Thoracic aorta (tissue), 2 donors: ENCODE data around the gene THOC1. TPM values are rescaled to one million over a fixed set of nuclear protein-coding genes. Genes with fewer than 3 reads are reported as not detected.
"Not testable (repeated sequence)": the region's sequence is repeated elsewhere in the genome, so short reads cannot be mapped to it uniquely, and the experiment has no call there.

ENCODE experiments used
- ATAC-seq: fragments of 150-250 bp; one replicate; pipeline ENCODE4 v1.8.0; 2017; ENCODE audit warnings: low read depth; ENCODE audit not compliant: insufficient number of reproducible peaks, low FRiP score
- DNase-seq: peaks from one replicate; pipeline ENCODE4 v3.0.0-alpha.2; 2020; ENCODE audit warnings: low spot score
- H3K27ac ChIP-seq, 2 donors: fragments of 200-600 bp; sonication (generic); 1 replicate in 1 of 2; 2 replicates in 1 of 2; pipeline ENCODE4 v1.5.1; 2016; ENCODE audit warnings: mild to moderate bottlenecking in 2 of 2, moderate library complexity in 2 of 2
- H3K27me3 ChIP-seq: fragments of 200-600 bp; sonication (generic); replicated peaks from 2 replicates; pipeline ENCODE4 v1.6.0; 2016; ENCODE audit warnings: mild to moderate bottlenecking; ENCODE audit not compliant: insufficient read depth
- H3K36me3 ChIP-seq: fragments of 200-600 bp; sonication (generic); one replicate; pipeline ENCODE4 v1.5.1; 2016
- H3K4me1 ChIP-seq, 2 donors: fragments of 200-600 bp; sonication (generic); 1 replicate in 1 of 2; 2 replicates in 1 of 2; pipeline versions ENCODE4 v1.5.1 to v1.6.0; 2016; ENCODE audit warnings: low read depth in 2 of 2, mild to moderate bottlenecking in 1 of 2; ENCODE audit not compliant: control insufficient read depth in 1 of 2
- H3K4me3 ChIP-seq: fragments of 200-600 bp; sonication (generic); 2 replicates; pipeline ENCODE4 v1.5.1; 2016; ENCODE audit warnings: mild to moderate bottlenecking
- H3K9me3 ChIP-seq: fragments of 200-600 bp; sonication (generic); 2 replicates; pipeline ENCODE4 v1.5.1; 2016
- CTCF ChIP-seq: fragments of 200-600 bp; sonication (generic); IDR thresholded peaks from one replicate; pipeline ENCODE4 v1.5.1; 2019; ENCODE audit warnings: antibody characterized with exemption
- total RNA-seq, 2 donors: library from RNA; depleted of rRNA; stranded (reverse); fragments of >200 nt; gene quantifications; one replicate each; pipeline versions ENCODE4 v1.1.0 to v1.2.3, GENCODE V29; 2016

The THOC1 gene
- total RNA-seq, 2 donors from 2014 or later = 57.4 to 126 TPM

DNA sequence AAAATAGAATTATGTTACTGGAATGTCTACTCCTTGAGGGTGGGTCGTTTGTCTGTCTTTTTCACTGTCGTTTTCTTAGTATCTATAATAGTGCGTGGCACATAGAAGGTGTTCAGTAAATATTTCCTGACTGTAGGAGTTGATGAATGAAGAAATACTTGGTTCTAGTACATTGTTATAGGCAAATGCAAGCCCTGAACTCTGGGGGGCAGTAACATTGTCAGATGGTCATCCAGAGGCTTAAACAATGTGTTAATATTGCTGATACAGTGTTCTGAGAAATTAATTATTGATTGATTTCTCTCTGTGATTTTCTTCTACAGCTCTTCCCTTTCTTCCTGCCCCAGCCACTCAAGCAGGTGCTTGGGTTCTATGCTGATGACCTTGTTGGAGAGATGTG is 24.4 kb upstream of the THOC1 start:
- Histone ChIP-seq H3K4me1 (peaks cover 0 to 15% of the 10 kb centered on the region in 2 donors), H3K36me3 (no peaks in the 10 kb centered on the region), H3K27me3 (no peaks in the 10 kb centered on the region), H3K4me3 (no peak overlapping the region), H3K9me3 (no peaks in the 10 kb centered on the region), H3K27ac (no peak overlapping the region)
- DNase-seq = no peak
- no peak for ATAC-seq
- TF ChIP-seq CTCF = no peak

GRCh38 chr18:289970-290369 is 22.1 kb upstream of the THOC1 start:
- H3K4me1 ChIP-seq, ATAC-seq, H3K36me3 ChIP-seq: not testable (repeated sequence)

DNA sequence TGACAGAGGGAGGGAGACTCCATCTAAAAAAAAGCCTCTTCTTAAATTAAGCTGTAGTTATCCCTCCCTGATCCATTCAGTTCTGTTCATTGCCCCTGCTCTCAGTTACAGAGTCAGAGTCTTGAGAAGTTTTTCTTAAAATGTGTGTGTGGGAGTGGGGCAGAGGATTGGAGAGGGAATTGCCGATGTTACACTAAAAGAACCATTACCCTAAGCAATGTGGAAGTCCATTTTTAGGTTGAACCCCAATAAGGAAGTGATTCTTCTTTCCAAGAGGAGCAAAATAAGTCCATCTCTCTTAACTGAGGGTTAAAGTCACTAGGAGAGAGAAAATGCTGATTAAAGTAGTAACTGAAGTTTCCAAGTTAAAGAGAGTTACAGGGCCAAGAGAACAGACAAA is 21.2 kb upstream of the THOC1 start:
- H3K27me3 ChIP-seq = no peaks in the 10 kb centered on the region
- ATAC-seq (no peak), DNase-seq (no peak)
- no peaks in the 10 kb centered on the region for H3K36me3 ChIP-seq
- H3K27ac ChIP-seq = no peak overlapping the region
- H3K9me3 ChIP-seq = no peaks in the 10 kb centered on the region
- H3K4me1 ChIP-seq = no peaks in the 10 kb centered on the region
- no peak for TF ChIP-seq CTCF
- no peak overlapping the region for H3K4me3 ChIP-seq

More at GRCh38 chr18:289970-290369, 22.1 kb upstream of the THOC1 start:
- H3K27me3 ChIP-seq, H3K9me3 ChIP-seq, H3K27ac ChIP-seq, DNase-seq, H3K4me3 ChIP-seq: not testable (repeated sequence)

DNA sequence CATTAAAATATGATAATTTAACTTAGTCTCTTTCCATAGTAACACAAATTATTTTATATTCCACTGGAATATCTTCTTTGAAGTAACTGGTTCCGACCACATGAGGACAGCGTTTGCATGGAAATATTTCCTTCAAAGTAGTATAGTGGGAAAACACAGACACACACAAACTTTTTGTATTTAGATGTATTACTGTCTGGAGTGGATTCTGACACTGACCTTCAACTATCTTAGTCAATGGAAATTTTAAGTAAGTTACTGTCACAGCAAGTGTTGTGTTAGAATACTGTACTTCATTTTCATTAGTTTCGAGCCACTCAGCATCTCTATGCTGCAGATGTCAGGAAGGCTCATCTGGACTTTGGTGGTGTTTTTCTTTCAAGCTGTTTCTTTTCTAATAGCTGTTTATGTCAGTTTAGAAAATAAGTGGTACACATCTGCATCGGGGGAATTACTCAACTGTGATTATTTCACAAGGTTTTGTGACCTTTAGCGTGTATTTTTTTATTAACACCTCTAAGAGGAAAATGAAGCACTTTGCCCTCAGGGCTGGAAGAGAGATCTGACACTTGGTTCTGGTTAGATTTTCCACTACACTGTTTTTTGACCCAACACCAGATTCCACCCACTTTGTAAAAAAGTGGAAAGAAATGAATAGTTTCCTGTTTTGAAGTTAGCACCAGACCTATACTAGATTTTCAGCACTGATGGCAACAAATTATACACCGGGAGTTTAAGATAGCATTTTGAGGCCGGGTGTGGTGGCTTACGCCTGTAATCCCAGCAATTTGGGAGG is 18.9 kb upstream of the THOC1 start:
- no peaks in the 10 kb centered on the region for H3K36me3 ChIP-seq
- peak; percentile 44 for TF ChIP-seq CTCF
- no peaks in the 10 kb centered on the region for H3K27me3 ChIP-seq
- H3K27ac ChIP-seq = no peak overlapping the region
- ATAC-seq (no peak), DNase-seq (no peak)
- H3K9me3 ChIP-seq = no peaks in the 10 kb centered on the region
- no peaks in the 10 kb centered on the region for H3K4me1 ChIP-seq
- H3K4me3 ChIP-seq = no peak overlapping the region

DNA sequence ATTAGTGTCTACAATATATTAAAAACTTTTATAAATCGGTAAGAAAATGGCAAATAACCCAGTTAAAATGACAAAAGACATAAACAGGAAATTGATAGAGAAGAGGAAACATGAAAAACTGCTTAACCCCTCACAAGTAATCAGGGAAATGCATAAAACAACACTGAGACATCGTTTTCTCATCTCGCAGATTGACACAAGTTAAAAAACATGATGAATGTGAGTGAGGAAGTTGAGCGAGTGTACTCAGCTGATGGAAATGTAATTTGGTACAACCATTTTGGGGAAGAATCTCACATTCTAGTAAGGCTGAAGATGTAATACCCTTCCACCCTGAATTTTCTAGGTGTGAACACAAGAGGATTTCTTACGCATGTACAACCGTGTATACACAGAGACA is 18.0 kb upstream of the THOC1 start:
- TF ChIP-seq CTCF = no peak
- no peaks in the 10 kb centered on the region for H3K36me3 ChIP-seq
- ATAC-seq = no peak
- H3K4me3 ChIP-seq = no peak overlapping the region
- H3K4me1 ChIP-seq = no peaks in the 10 kb centered on the region
- no peak overlapping the region for H3K27ac ChIP-seq
- no peak for DNase-seq
- no peaks in the 10 kb centered on the region for H3K27me3 ChIP-seq
- no peaks in the 10 kb centered on the region for H3K9me3 ChIP-seq

DNA sequence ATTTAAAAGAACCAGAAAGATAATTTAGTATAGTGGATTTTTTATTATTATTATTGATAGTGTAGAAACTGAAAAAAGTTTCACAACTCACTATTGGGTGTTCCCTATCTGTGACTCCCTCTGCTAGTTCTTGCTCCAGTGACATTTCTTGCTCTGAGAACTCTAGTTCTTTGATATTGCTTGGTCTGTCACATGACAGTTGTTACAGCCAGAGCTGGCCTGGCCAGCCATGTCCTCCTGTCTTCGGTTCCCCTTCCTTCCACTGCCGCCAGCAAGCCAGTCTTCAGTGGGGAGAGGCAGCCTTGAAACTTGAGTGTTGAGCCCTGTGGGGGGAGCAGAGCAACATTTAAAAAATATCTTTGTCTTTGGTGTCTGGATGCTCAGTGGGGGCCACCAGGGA is 7.6 kb upstream of the THOC1 start:
- no peaks in the 10 kb centered on the region for H3K27me3 ChIP-seq
- no peak overlapping the region for H3K4me3 ChIP-seq
- no peaks in the 10 kb centered on the region for H3K4me1 ChIP-seq
- ATAC-seq = no peak
- no peak for DNase-seq
- peaks cover 4% of the 10 kb centered on the region for H3K9me3 ChIP-seq
- no peak overlapping the region for H3K27ac ChIP-seq
- H3K36me3 ChIP-seq = no peaks in the 10 kb centered on the region
- no peak for TF ChIP-seq CTCF
